Lower lobe of right lung (tissue), 2 donors: ENCODE measurements around the gene NPY1R. TPM values are rescaled to one million over a fixed set of nuclear protein-coding genes. Genes with fewer than 3 reads are reported as not detected.

Experiments used
- ATAC-seq, 2 donors: fragments of 200-7000 bp; cut with Tn5 transposase; one replicate each; pipeline ENCODE4 v1.9.1; 2020 to 2022; ENCODE audit warnings: mild to moderate bottlenecking in 2 of 2, moderate library complexity in 2 of 2
- DNase-seq: peaks from one replicate; pipeline ENCODE4 v3.0.0-alpha.2; 2020
- H3K27ac ChIP-seq: fragments of 200-600 bp; one replicate; pipeline ENCODE4 v1.8.0; 2022
- H3K27me3 ChIP-seq: fragments of 200-600 bp; one replicate; pipeline ENCODE4 v1.8.0; 2022; ENCODE audit warnings: low read depth
- H3K36me3 ChIP-seq: fragments of 200-600 bp; one replicate; pipeline ENCODE4 v1.8.0; 2022; ENCODE audit warnings: mild to moderate bottlenecking
- H3K4me1 ChIP-seq: fragments of 200-600 bp; one replicate; pipeline ENCODE4 v1.8.0; 2022
- H3K4me3 ChIP-seq: fragments of 200-600 bp; one replicate; pipeline ENCODE4 v1.8.0; 2022; ENCODE audit warnings: mild to moderate bottlenecking
- H3K9me3 ChIP-seq: fragments of 200-600 bp; one replicate; pipeline ENCODE4 v1.8.0; 2022
- CTCF ChIP-seq: fragments of 200-600 bp; IDR thresholded peaks from one replicate; pipeline ENCODE4 v1.8.0; 2022; ENCODE audit warnings: antibody characterized with exemption, mild to moderate bottlenecking
- intact Hi-C: fragments of 100-400 bp; cut with DNase I; formaldehyde crosslinking; loops from one replicate; pipeline ENCODE4 v1.11.0; 2022
- total RNA-seq: library from RNA; stranded (reverse); fragmentation: NEBNext Ultra II Directional; extraction: Animal tissue kit (Norgen Biotek cat#: 25700); gene quantifications from one replicate; pipeline ENCODE4 v1.2.1, GENCODE V29; 2021
- donor health status: DM: no; HTN: yes; CAD: no; lungs with severe emphysema.

The NPY1R gene
- total RNA-seq, 1 donor from 2014 or later, result 1.9 TPM

- H3K9me3 ChIP-seq, result no peaks in the 10 kb centered on the region
- no peak for TF ChIP-seq CTCF
- ATAC-seq (peak; percentile 62 to 74), DNase-seq (no peak)
- intact Hi-C loops, result no loop called here
- no peaks in the 10 kb centered on the region for H3K36me3 ChIP-seq
- no peaks in the 10 kb centered on the region for H3K27me3 ChIP-seq
- no peak overlapping the region for H3K4me3 ChIP-seq
- H3K27ac ChIP-seq, result no peak overlapping the region
- no peaks in the 10 kb centered on the region for H3K4me1 ChIP-seq
Observed at GRCh38 chr4:163279713-163280112, 52.7 kb downstream of the NPY1R start.

- no peaks in the 10 kb centered on the region for H3K9me3 ChIP-seq
- ATAC-seq (no peak), DNase-seq (no peak)
- intact Hi-C loops, result no loop called here
- H3K27me3 ChIP-seq, result no peaks in the 10 kb centered on the region
- H3K4me1 ChIP-seq, result no peaks in the 10 kb centered on the region
- H3K27ac ChIP-seq, result no peak overlapping the region
- TF ChIP-seq CTCF, result no peak
- H3K36me3 ChIP-seq, result no peaks in the 10 kb centered on the region
- no peak overlapping the region for H3K4me3 ChIP-seq
Observed at GRCh38 chr4:163274861-163275260, 57.5 kb downstream of the NPY1R start.

Other genes starting within 250 kb of the NPY1R start
- gene NAF1, start 165.7 kb downstream of the NPY1R start, total RNA-seq, result 19.6 TPM
- gene NPY5R, start 11.3 kb upstream of the NPY1R start, total RNA-seq, result not detected
- 0.18 TPM for gene TKTL2, start 141.2 kb upstream of the NPY1R start, total RNA-seq
- 19.7 TPM for gene TMA16, start 162.1 kb upstream of the NPY1R start, total RNA-seq